ENCODE data around the gene TMEM256.

Gene TMEM256

GRCh38 chr17:7421186-7421585, 17.3 kb upstream of the TMEM256 start:
- Histone ChIP-seq H2BK15ac (ENCODE audit: low read depth, poor library complexity, severe bottlenecking) (no peak overlapping the region), H3K23ac (ENCODE audit: low read length in 2 of 2) (no peak overlapping the region), H2AK5ac (ENCODE audit: low read length, severe bottlenecking) (no peak overlapping the region), H2BK12ac (ENCODE audit: low read length in 2 of 2) (no peak overlapping the region), H3K9ac (ENCODE audit: low read length) (no peak overlapping the region), H3K4ac (ENCODE audit: low read depth in 1 of 2, low read length in 2 of 2) (no peak overlapping the region), H3K14ac (ENCODE audit: low read length in 2 of 2) (no peak overlapping the region), H3K4me2 (ENCODE audit: low read length, poor library complexity, severe bottlenecking) (no peak overlapping the region), H3K36me3 (ENCODE audit: control insufficient read depth in 1 of 2, insufficient read depth in 2 of 2, low read depth in 1 of 2, low read length in 2 of 2) (peaks cover 11 to 28% of the 10 kb centered on the region in 2 experiments), H3K27me3 (ENCODE audit: control insufficient read depth in 1 of 2, insufficient read depth in 1 of 2, low read length in 2 of 2) (peaks cover 0 to 8% of the 10 kb centered on the region in 2 experiments), H3K9me3 (ENCODE audit: control insufficient read depth, low read length) (no peaks in the 10 kb centered on the region), H2AFZ (ENCODE audit: low read depth, low read length) (no peak overlapping the region), H3K27ac (ENCODE audit: low read length, poor library complexity, severe bottlenecking) (no peak overlapping the region), H2BK120ac (ENCODE audit: low read depth, low read length) (no peak overlapping the region), H3K18ac (ENCODE audit: low read depth in 1 of 2, low read length in 2 of 2) (no peak overlapping the region), H2BK5ac (ENCODE audit: low read depth, low read length, poor library complexity, severe bottlenecking) (no peak overlapping the region), H4K8ac (ENCODE audit: low read length) (no peak overlapping the region), H3K79me1 (replicated peaks; ENCODE audit: low read length, poor library complexity, severe bottlenecking) (peaks cover 2% of the 10 kb centered on the region), H3K4me3 (ENCODE audit: insufficient read depth in 1 of 2, low read depth in 1 of 2, low read length in 2 of 2) (no peak overlapping the region), H3K4me1 (ENCODE audit: control insufficient read depth, insufficient read depth, low read depth, low read length) (no peaks in the 10 kb centered on the region), H4K91ac (ENCODE audit: low read length) (no peak overlapping the region)
- WGBS, result 94% methylated on average over 16 of the region's 16 CpGs
- no peak for DNase-seq

- Histone ChIP-seq H3K9me3 (ENCODE audit: control insufficient read depth, low read length) (no peaks in the 10 kb centered on the region), H3K4me3 (ENCODE audit: insufficient read depth in 1 of 2, low read depth in 1 of 2, low read length in 2 of 2) (no peak within 1 kb of the TSS), H3K27me3 (ENCODE audit: control insufficient read depth in 1 of 2, insufficient read depth in 1 of 2, low read length in 2 of 2) (peaks cover 0 to 2% of the 10 kb centered on the region in 2 experiments), H2BK120ac (ENCODE audit: low read depth, low read length) (no peak within 1 kb of the TSS), H3K27ac (ENCODE audit: low read length, poor library complexity, severe bottlenecking) (no peak within 1 kb of the TSS), H2AK5ac (ENCODE audit: low read length, severe bottlenecking) (no peak within 1 kb of the TSS), H3K18ac (ENCODE audit: low read depth in 1 of 2, low read length in 2 of 2) (no peak within 1 kb of the TSS), H4K8ac (ENCODE audit: low read length) (no peak within 1 kb of the TSS), H3K79me1 (replicated peaks; ENCODE audit: low read length, poor library complexity, severe bottlenecking) (peaks cover 2% of the 10 kb centered on the region), H2BK5ac (ENCODE audit: low read depth, low read length, poor library complexity, severe bottlenecking) (no peak within 1 kb of the TSS), H3K36me3 (ENCODE audit: control insufficient read depth in 1 of 2, insufficient read depth in 2 of 2, low read depth in 1 of 2, low read length in 2 of 2) (peaks cover 22 to 40% of the 10 kb centered on the region in 2 experiments), H3K23ac (ENCODE audit: low read length in 2 of 2) (no peak within 1 kb of the TSS), H3K4me2 (ENCODE audit: low read length, poor library complexity, severe bottlenecking) (no peak within 1 kb of the TSS), H2BK15ac (ENCODE audit: low read depth, poor library complexity, severe bottlenecking) (no peak within 1 kb of the TSS), H4K91ac (ENCODE audit: low read length) (no peak within 1 kb of the TSS), H3K14ac (ENCODE audit: low read length in 2 of 2) (no peak within 1 kb of the TSS), H3K4ac (ENCODE audit: low read depth in 1 of 2, low read length in 2 of 2) (no peak within 1 kb of the TSS), H3K9ac (ENCODE audit: low read length) (no peak within 1 kb of the TSS), H3K4me1 (ENCODE audit: control insufficient read depth, insufficient read depth, low read depth, low read length) (peaks cover 3% of the 10 kb centered on the region), H2BK12ac (ENCODE audit: low read length in 2 of 2) (no peak within 1 kb of the TSS), H2AFZ (ENCODE audit: low read depth, low read length) (no peak within 1 kb of the TSS)
- WGBS, result 80% methylated on average over 17 of the region's 17 CpGs
- no peak for DNase-seq
Observed at GRCh38 chr17:7419819-7420610, 16.1 kb upstream of the TMEM256 start, which contains the start of gene SPEM1. Gene SPEM1 (plus strand): TSS chr17:7420324. CDS start chr17:7420385, 61 bp downstream.

GRCh38 chr17:7418472-7419152, 14.7 kb upstream of the TMEM256 start:
- H3K4me3 ChIP-seq (ENCODE audit: insufficient read depth in 1 of 2, low read depth in 1 of 2, low read length in 2 of 2), result no peak overlapping the region
- no peak overlapping the region for H2BK15ac ChIP-seq (ENCODE audit: low read depth, poor library complexity, severe bottlenecking)
- H2BK5ac ChIP-seq (ENCODE audit: low read depth, low read length, poor library complexity, severe bottlenecking), result no peak overlapping the region
- no peaks in the 10 kb centered on the region for H3K27me3 ChIP-seq (ENCODE audit: control insufficient read depth in 1 of 2, insufficient read depth in 1 of 2, low read length in 2 of 2)
- no peak overlapping the region for H2AFZ ChIP-seq (ENCODE audit: low read depth, low read length)
- no peak for DNase-seq
- H3K4me2 ChIP-seq (ENCODE audit: low read length, poor library complexity, severe bottlenecking), result no peak overlapping the region
- H3K23ac ChIP-seq (ENCODE audit: low read length in 2 of 2), result no peak overlapping the region
- 78% methylated on average over 13 of the region's 18 CpGs for WGBS
- no peak overlapping the region for H3K14ac ChIP-seq (ENCODE audit: low read length in 2 of 2)
- no peak overlapping the region for H3K18ac ChIP-seq (ENCODE audit: low read depth in 1 of 2, low read length in 2 of 2)
- peaks cover 3% of the 10 kb centered on the region for H3K79me1 ChIP-seq (replicated peaks; ENCODE audit: low read length, poor library complexity, severe bottlenecking)
- no peak overlapping the region for H3K27ac ChIP-seq (ENCODE audit: low read length, poor library complexity, severe bottlenecking)
- H3K4me1 ChIP-seq (ENCODE audit: control insufficient read depth, insufficient read depth, low read depth, low read length), result peaks cover 3% of the 10 kb centered on the region
- H2BK120ac ChIP-seq (ENCODE audit: low read depth, low read length), result no peak overlapping the region
- H4K91ac ChIP-seq (ENCODE audit: low read length), result no peak overlapping the region
- H2BK12ac ChIP-seq (ENCODE audit: low read length in 2 of 2), result no peak overlapping the region
- no peak overlapping the region for H3K4ac ChIP-seq (ENCODE audit: low read depth in 1 of 2, low read length in 2 of 2)
- H3K9me3 ChIP-seq (ENCODE audit: control insufficient read depth, low read length), result no peaks in the 10 kb centered on the region
- no peak overlapping the region for H2AK5ac ChIP-seq (ENCODE audit: low read length, severe bottlenecking)
- H3K9ac ChIP-seq (ENCODE audit: low read length), result no peak overlapping the region
- no peak overlapping the region for H4K8ac ChIP-seq (ENCODE audit: low read length)
- peaks cover 24 to 54% of the 10 kb centered on the region in 2 experiments for H3K36me3 ChIP-seq (ENCODE audit: control insufficient read depth in 1 of 2, insufficient read depth in 2 of 2, low read depth in 1 of 2, low read length in 2 of 2)

- Histone ChIP-seq H3K14ac (ENCODE audit: low read length in 2 of 2) (no peak overlapping the region), H3K27me3 (ENCODE audit: control insufficient read depth in 1 of 2, insufficient read depth in 1 of 2, low read length in 2 of 2) (no peaks in the 10 kb centered on the region), H3K4me2 (ENCODE audit: low read length, poor library complexity, severe bottlenecking) (no peak overlapping the region), H3K9ac (ENCODE audit: low read length) (no peak overlapping the region), H3K18ac (ENCODE audit: low read depth in 1 of 2, low read length in 2 of 2) (no peak overlapping the region), H2BK12ac (ENCODE audit: low read length in 2 of 2) (no peak overlapping the region), H3K9me3 (ENCODE audit: control insufficient read depth, low read length) (no peaks in the 10 kb centered on the region), H4K8ac (ENCODE audit: low read length) (no peak overlapping the region), H2AK5ac (ENCODE audit: low read length, severe bottlenecking) (no peak overlapping the region), H4K91ac (ENCODE audit: low read length) (no peak overlapping the region), H2BK15ac (ENCODE audit: low read depth, poor library complexity, severe bottlenecking) (no peak overlapping the region), H3K79me1 (replicated peaks; ENCODE audit: low read length, poor library complexity, severe bottlenecking) (peaks cover 8% of the 10 kb centered on the region), H3K4me1 (ENCODE audit: control insufficient read depth, insufficient read depth, low read depth, low read length) (peaks cover 8% of the 10 kb centered on the region), H2AFZ (ENCODE audit: low read depth, low read length) (no peak overlapping the region), H3K4me3 (ENCODE audit: insufficient read depth in 1 of 2, low read depth in 1 of 2, low read length in 2 of 2) (no peak overlapping the region), H3K4ac (ENCODE audit: low read depth in 1 of 2, low read length in 2 of 2) (no peak overlapping the region), H3K27ac (ENCODE audit: low read length, poor library complexity, severe bottlenecking) (no peak overlapping the region), H2BK5ac (ENCODE audit: low read depth, low read length, poor library complexity, severe bottlenecking) (no peak overlapping the region), H3K36me3 (ENCODE audit: control insufficient read depth in 1 of 2, insufficient read depth in 2 of 2, low read depth in 1 of 2, low read length in 2 of 2) (peaks cover 24 to 54% of the 10 kb centered on the region in 2 experiments), H3K23ac (ENCODE audit: low read length in 2 of 2) (no peak overlapping the region), H2BK120ac (ENCODE audit: low read depth, low read length) (no peak overlapping the region)
- WGBS, result over 99% methylated on average over 30 of the region's 54 CpGs
- DNase-seq, result no peak
Observed at GRCh38 chr17:7417056-7417655, 13.3 kb upstream of the TMEM256 start.

Data from mesenchymal stem cell (in vitro differentiated cells and primary cell).